C4-2B (cell line): Measurements from ENCODE around the gene UGT1A6.

Source experiments
- ZFX ChIP-seq: fragments of 450-650 bp; IDR thresholded peaks from 2 replicates; pipeline ENCODE4 v1.6.1; 2017
- TF ChIP-seq, protein P1 (sequence below): fragments of 450-650 bp; conservative IDR thresholded peaks from 2 replicates; pipeline ENCODE4 v1.5.1; 2017; ENCODE audit warnings: mild to moderate bottlenecking

DNA sequence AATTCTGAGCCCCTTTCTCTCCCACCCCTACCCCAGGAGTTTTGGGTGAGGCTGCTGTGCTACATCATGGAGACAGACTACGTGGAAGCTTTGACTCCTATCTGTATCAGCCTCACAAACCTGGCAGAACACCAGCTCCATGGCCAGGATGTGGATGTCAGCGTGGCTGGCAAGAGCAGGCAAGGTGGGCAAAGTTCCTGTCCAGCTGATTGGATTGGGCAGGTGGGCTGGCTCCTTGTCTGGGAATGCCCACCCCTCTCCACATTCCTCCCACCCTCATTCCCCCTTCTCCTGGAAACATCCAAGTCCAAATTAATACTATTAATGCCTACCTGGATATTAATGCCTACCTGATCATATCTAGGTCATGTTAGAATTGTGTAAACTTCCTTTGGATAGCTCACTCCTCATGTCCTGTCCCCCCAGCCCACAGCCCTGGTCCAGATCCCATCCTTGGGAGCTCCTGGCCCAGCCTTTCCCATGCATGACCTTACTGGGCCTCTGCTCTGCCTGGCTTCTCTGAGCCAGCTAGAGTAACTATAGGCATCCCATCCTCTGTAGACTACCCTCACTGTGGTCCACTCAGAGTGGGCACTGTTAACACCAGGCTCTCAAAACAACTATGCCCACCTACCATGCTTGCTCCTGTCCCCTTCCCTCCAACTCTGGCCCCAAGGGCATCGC, 109.6 kb downstream of the UGT1A6 start:
- TF ChIP-seq, protein P1, sequence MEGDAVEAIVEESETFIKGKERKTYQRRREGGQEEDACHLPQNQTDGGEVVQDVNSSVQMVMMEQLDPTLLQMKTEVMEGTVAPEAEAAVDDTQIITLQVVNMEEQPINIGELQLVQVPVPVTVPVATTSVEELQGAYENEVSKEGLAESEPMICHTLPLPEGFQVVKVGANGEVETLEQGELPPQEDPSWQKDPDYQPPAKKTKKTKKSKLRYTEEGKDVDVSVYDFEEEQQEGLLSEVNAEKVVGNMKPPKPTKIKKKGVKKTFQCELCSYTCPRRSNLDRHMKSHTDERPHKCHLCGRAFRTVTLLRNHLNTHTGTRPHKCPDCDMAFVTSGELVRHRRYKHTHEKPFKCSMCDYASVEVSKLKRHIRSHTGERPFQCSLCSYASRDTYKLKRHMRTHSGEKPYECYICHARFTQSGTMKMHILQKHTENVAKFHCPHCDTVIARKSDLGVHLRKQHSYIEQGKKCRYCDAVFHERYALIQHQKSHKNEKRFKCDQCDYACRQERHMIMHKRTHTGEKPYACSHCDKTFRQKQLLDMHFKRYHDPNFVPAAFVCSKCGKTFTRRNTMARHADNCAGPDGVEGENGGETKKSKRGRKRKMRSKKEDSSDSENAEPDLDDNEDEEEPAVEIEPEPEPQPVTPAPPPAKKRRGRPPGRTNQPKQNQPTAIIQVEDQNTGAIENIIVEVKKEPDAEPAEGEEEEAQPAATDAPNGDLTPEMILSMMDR: no peak
- TF ChIP-seq ZFX: no peak
